ENCODE data around the gene ARHGAP30.

Gene ARHGAP30

GRCh38 chr1:161009602-161010211 lies 60.0 kb downstream of the ARHGAP30 start:
- no peak for DNase-seq (ENCODE audit: low read depth)

GRCh38 chr1:161008869-161009510 lies 60.7 kb downstream of the ARHGAP30 start:
- no peak for DNase-seq (ENCODE audit: low read depth)

- no peak for DNase-seq (ENCODE audit: low read depth)
These were observed 62.3 kb downstream of the ARHGAP30 start for GRCh38 chr1:161007369-161007768.

- DNase-seq (ENCODE audit: low read depth) = no peak
These were observed 63.1 kb downstream of the ARHGAP30 start for GRCh38 chr1:161006563-161006962.

GRCh38 chr1:161001525-161001924 lies 68.2 kb downstream of the ARHGAP30 start:
- DNase-seq (ENCODE audit: low read depth) = no peak

- DNase-seq (ENCODE audit: low read depth) = no peak
These were observed 68.8 kb downstream of the ARHGAP30 start for GRCh38 chr1:161000736-161001480.

- DNase-seq (ENCODE audit: low read depth) = no peak
These were observed 70.3 kb downstream of the ARHGAP30 start for GRCh38 chr1:160999376-160999775.

- no peak for DNase-seq (ENCODE audit: low read depth)
These were observed 72.2 kb downstream of the ARHGAP30 start for GRCh38 chr1:160997323-160998038.

Data from activated gamma-delta T cell treated with anti-CD3 and anti-CD28 coated beads, Interleukin-2, amount 50 U/mL, for 16 hours (primary cell).